Right renal pelvis (tissue), 4 donors: ENCODE results near the gene TEKT1. TPM values are rescaled to one million over a fixed set of nuclear protein-coding genes. Genes with fewer than 3 reads are reported as not detected.

ENCODE experiments used
- DNase-seq, 4 donors: peaks; one replicate each; pipeline ENCODE4 v3.0.0-alpha.2; 2013; ENCODE audit warnings: low read depth in 4 of 4, low spot score in 3 of 4, missing footprints in 1 of 4
- polyA plus RNA-seq, 4 donors: library from polyadenylated mRNA; unstranded; fragments of 120-200 nt; gene quantifications; one replicate each; pipeline ENCODE4 v1.2.1, GENCODE V29; 2013; ENCODE audit not compliant: insufficient read length in 4 of 4

The TEKT1 gene
- polyA plus RNA-seq, 4 donors, result 0.42 to 0.97 (median 0.64) TPM

DNA sequence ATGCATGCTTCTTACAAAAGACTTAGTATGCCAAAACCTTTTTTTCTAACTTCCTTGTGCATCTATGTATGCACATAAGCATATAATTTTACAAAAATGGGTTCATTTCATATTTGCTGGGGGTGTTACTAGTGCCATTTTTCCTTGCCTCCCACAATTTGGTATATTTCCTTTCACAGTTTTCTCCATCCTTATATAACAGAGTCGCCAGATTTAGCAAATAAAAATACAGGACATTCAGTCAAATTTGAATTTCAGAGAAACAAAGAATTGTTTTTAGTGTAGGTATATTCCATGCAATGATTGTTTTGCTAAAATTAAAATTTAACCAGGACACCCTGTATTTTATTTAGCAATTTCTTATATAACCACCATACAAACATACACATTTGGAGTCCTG lies 59.5 kb downstream of the TEKT1 start:
- no peak for DNase-seq

DNA sequence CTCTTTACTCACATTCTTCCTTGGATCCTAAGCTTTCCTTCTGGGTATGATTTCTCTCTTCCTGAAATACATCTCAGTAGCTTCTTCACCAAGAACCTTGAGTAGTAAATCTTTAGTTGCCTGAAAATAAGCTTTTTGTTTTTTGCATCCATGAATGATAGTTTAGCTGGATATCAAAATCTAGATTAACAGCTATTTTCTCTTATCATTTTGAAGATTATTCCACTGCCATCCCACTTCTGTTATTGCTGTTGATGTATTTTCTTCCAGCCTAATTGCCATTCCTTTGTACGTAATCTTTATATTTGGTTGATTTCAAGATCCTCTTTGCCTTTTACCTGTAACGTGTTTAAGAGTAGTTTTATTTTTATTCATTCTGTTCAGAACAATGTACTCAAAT lies 63.1 kb downstream of the TEKT1 start:
- no peak for DNase-seq

GRCh38 chr17:6761779-6762178 lies 69.8 kb downstream of the TEKT1 start:
- DNase-seq, result no peak

- no peak for DNase-seq
Observed at GRCh38 chr17:6757747-6758146, 73.8 kb downstream of the TEKT1 start.

DNA sequence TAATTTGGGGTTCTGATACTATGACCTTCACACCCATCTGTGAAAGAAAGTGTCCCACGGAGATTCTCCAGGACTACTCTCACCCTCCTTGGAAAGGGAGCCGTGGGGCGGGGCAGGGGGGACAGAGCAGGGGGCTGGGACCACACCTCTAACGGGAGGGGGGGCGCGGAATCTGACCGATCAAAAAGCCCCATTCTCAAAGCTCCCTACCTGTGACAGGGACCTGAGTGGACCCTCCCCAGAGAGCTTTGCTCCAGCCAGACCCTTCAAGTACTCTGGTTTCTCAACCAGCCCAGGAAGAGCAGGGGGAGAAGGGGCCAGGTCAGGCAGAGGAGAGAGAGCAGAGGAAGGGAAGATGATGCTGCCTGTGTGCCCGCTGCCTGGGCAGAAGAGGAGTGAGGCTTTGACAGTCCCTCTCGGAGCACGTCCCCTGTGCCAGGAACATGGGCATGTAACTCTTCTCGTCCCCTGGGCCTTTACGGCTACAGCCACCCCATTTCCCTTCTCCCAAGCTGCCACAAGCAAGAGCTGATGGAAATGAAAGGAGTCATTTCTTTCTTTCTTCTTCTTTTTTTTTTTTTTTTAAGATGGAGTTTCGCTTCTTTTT lies 75.0 kb downstream of the TEKT1 start:
- DNase-seq, result no peak

DNA sequence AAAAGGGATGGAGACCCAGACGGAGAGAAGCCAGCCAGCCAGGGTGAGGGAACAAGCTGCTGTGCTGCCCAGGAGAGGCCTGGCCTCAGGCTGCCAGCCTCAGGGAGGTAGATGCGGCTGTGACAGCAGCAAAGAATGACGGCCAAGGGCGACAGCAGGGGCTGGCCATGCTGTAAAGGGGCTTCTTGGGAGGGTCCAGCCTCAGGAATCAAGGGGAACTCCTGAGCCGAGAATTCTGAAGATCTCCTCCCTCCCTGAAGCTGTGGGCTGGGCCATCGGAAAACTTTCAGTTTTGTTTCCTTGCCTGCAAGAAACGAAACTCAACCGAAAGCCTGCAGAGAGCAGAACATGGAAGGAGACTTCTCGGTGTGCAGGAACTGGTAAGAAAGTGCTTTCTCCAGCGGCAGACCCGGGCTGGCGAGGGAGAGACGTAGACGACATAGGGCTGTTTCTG lies 75.8 kb downstream of the TEKT1 start, which contains the start of gene XAF1:
XAF1 (plus strand) TSS at position 316 of the 454 bp plus-strand sequence; CDS start at position 349, 33 bp downstream.
- no peak for DNase-seq

- no peak for DNase-seq
Observed at GRCh38 chr17:6755281-6755680, 76.2 kb downstream of the TEKT1 start.

DNA sequence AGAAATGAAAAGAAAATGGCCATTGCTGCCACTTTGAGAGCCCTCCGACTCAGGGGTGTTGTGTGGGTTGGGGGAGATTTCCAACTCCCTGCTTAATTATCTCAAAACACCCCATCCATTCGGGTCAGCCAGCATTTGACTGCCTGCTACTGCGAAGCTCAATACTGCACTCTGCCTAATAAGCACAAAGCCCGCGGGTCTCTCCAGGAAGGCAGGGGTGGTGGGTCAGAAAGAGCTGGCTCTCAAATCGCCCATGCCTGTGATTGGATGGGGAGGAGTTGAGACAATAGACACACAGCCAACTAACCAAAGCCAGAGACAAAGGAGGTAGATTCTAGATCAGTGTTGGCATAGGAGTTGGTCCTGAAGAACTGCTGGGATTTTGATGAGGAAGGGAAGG lies 78.0 kb downstream of the TEKT1 start:
- DNase-seq, result no peak

DNA sequence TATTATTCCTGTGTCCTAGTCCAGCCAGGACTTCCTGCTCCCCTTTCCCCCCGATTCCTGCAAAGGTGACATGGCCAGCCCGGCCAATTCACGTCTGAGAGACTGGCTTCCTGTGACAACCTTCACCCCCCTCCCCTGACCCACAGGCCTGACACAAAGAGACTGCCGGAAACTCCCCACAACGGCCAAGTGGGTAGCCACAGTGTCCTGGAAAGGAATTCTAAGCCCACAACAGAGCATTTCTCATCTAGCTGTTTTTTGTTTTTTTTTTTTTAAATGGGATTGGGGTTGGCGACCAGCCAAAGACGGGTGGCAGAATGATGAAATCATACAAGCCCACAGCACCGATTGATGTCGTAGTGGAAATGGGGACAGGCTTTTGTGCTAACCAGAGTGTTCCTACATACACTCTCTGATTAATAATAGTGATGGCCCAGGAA lies 78.5 kb downstream of the TEKT1 start:
- DNase-seq, result peak in 2 of 4 donors; percentile 14 to 30

DNA sequence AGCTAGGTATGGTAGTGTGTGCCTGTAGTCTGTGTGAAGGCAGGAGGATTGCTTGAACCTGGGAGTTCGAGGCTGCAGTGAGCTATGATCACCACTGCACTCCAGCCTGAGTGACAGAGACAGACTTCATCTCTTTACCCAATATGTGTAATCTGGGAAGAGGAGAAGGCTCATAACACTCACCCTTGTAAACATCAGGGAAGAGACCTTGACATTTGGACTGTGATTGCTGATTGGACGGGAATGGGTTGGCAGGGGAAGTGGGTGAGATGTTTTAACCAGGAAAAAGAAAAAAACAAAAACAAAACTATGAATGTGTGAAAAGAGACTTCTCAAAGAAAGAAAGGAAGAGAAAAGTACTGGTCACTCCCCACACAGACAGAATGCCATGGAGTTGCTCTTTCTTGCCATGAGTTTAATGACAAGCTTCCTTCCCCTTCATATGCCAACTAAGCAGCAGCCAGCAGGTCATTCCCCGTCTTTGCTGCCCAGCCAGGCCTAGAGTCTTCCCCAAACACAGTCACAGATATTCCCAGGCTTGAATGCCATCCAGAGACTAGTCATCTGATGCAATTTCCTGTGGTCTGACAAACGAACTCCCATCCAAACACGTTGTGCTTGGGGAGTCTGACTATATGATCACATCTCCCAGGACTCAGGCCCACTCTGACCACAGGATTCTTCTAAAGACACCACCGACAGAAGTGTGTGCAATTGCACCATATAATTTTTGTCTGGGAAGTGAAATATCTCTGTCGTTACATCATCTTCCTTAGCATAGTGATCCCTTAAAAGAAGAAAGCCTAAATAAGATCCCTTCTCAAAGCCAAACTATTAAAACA lies 79.2 kb downstream of the TEKT1 start:
- DNase-seq, result no peak

DNA sequence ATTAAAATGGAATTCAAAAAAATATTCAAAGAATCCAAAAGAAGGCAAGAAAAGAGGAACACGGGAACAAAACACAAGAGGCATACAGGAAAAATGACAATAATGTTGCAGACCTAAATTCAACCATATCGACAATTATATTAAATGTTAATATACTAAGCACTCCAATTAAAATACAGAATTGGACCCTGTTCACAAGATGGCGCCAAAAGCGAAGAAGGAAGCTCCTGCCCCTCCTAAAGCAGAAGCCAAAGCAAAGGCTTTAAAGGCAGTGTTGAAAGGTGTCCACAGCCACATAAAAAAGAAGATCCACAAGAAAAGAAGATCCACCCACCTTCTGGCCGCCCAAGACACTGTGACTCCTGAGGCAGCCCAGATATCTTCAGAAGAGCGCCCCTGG lies 82.0 kb downstream of the TEKT1 start:
- no peak for DNase-seq

DNA sequence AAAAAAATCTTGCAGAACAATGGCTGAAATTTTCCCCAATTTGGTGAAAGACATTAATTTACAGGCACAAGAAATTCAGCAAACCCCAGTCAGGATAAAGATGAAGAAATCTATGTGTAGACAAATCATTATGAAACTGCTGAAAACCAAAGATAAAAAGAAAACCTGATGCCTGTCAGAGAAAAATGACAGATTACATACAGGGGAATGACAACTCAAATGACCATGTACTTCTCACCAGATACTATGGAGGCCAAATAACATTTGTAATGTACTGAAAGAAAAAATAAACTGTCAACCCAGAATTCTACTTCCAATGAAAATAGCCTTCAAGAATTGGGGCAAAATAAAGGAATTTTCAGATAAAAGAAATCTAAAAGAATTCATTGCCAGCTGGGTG lies 82.9 kb downstream of the TEKT1 start:
- DNase-seq, result no peak

Other genes starting within 250 kb of the TEKT1 start
- gene KIAA0753, start 191.0 kb downstream of the TEKT1 start, polyA plus RNA-seq, result 10 to 100 TPM; 32.4 to 39.3 (median 37.6) TPM
- 100 to 1,000 TPM in 1 of 4 donors, 10 to 100 TPM in 3; 81.8 to 101 (median 88.0) TPM for gene TXNDC17, start 190.7 kb downstream of the TEKT1 start, polyA plus RNA-seq
- 10 to 100 TPM; 24.8 to 28.1 (median 26.3) TPM for gene MED31, start 180.1 kb downstream of the TEKT1 start, polyA plus RNA-seq
- 10 to 100 TPM in 3 of 4 donors, 1 to 10 TPM in 1; 9.0 to 12.5 (median 11.3) TPM for gene C17orf100, start 180.0 kb downstream of the TEKT1 start, polyA plus RNA-seq
- gene SLC13A5, start 118.4 kb downstream of the TEKT1 start, polyA plus RNA-seq, result 1 to 10 TPM; 1.0 to 5.2 (median 2.8) TPM
- 10 to 100 TPM in 1 of 4 donors, 1 to 10 TPM in 3; 4.0 to 12.0 (median 8.2) TPM for gene XAF1, start 75.7 kb downstream of the TEKT1 start, polyA plus RNA-seq
- under 1 TPM; 0.10 to 0.32 (median 0.12) TPM for gene FBXO39, start 55.5 kb downstream of the TEKT1 start, polyA plus RNA-seq
- 1 to 10 TPM; 1.2 to 3.3 (median 2.1) TPM for gene ALOX12, start 164.3 kb upstream of the TEKT1 start, polyA plus RNA-seq
- 100 to 1,000 TPM; 174 to 227 (median 189) TPM for gene RNASEK, start 180.9 kb upstream of the TEKT1 start, polyA plus RNA-seq
- gene BCL6B, start 191.3 kb upstream of the TEKT1 start, polyA plus RNA-seq, result 10 to 100 TPM; 25.7 to 30.7 (median 28.3) TPM
- 1 to 10 TPM; 2.7 to 4.8 (median 3.9) TPM for gene SLC16A13, start 204.3 kb upstream of the TEKT1 start, polyA plus RNA-seq
- under 1 TPM; 0.41 to 0.67 (median 0.59) TPM for gene SLC16A11, start 212.4 kb upstream of the TEKT1 start, polyA plus RNA-seq
- gene CLEC10A, start 248.5 kb upstream of the TEKT1 start, polyA plus RNA-seq, result 1 to 10 TPM; 1.3 to 1.9 (median 1.4) TPM